Measurements from ENCODE around the gene SORCS2. TPM values are rescaled to one million over a fixed set of nuclear protein-coding genes. Genes with fewer than 3 reads are reported as not detected.

The SORCS2 gene
- total RNA-seq, 4 donors from 2014 or later, result 2.0 to 7.4 (median 3.6) TPM

- ATAC-seq, result no peak
- no peak for TF ChIP-seq CTCF (IDR thresholded peaks at IDR 0.05)
- no peak for TF ChIP-seq EP300 (IDR thresholded peaks at IDR 0.05)
- no peak for TF ChIP-seq POLR2AphosphoS5 (IDR thresholded peaks at IDR 0.05)
- no peak for TF ChIP-seq POLR2A (IDR thresholded peaks at IDR 0.05)
- WGBS, 2 donors (ENCODE audit: low coverage in 1 of 2), result 73 to 86% methylated on average over 3 to 10 of the region's 12 CpGs
These were observed 48.0 kb downstream of the SORCS2 start for GRCh38 chr4:7240306-7240705.

DNA sequence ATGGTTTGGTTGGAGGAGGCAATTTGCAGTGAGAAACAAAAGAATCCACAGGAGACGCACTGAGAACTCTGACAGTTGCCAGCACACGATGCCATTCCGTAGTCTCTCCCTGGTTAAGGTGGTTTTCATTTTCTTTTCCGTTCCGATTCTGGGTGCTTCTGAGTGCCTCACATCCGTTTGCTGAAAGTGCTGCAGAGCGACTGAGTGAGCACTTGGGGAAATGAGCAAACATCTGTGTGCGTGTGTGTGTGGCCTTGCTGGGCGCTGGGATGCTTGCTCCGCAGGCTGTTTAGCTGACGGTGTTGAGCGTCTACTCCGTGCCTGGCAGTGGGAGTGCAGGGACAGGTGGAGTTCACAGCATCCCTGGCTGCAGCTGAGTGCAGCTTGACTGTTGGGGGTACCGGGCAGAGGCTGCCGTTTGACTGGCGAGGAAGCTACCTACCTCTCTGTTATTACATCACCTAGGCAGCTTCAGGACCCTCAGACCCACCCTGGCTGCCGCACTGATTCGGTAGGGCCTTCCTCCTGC, 49.3 kb downstream of the SORCS2 start:
- 76 to 96% methylated on average over 3 to 12 of the region's 18 CpGs for WGBS, 2 donors (ENCODE audit: low coverage in 1 of 2)
- Histone ChIP-seq H3K9me3 (no peaks in the 10 kb centered on the region), H3K27ac (no peak overlapping the region), H3K4me3 (no peak overlapping the region), H3K27me3 (no peaks in the 10 kb centered on the region), H3K36me3 (no peaks in the 10 kb centered on the region), H3K4me1 (peaks cover 0 to 42% (median 9%) of the 10 kb centered on the region in 3 donors)
- no peak for ATAC-seq
- TF ChIP-seq EP300 (IDR thresholded peaks at IDR 0.05) (no peak), CTCF (IDR thresholded peaks at IDR 0.05) (no peak), POLR2AphosphoS5 (IDR thresholded peaks at IDR 0.05) (no peak), POLR2A (IDR thresholded peaks at IDR 0.05) (no peak)

More at GRCh38 chr4:7240306-7240705, 48.0 kb downstream of the SORCS2 start:
- Histone ChIP-seq H3K4me1 (peaks cover 0 to 54% (median 9%) of the 10 kb centered on the region in 3 donors), H3K4me3 (no peak overlapping the region), H3K9me3 (no peaks in the 10 kb centered on the region), H3K27me3 (no peaks in the 10 kb centered on the region), H3K36me3 (no peaks in the 10 kb centered on the region), H3K27ac (no peak overlapping the region)

- no peak for TF ChIP-seq CTCF (IDR thresholded peaks at IDR 0.05)
- TF ChIP-seq POLR2AphosphoS5 (IDR thresholded peaks at IDR 0.05), result no peak
- TF ChIP-seq EP300 (IDR thresholded peaks at IDR 0.05), result no peak
- TF ChIP-seq POLR2A (IDR thresholded peaks at IDR 0.05), result no peak
These were observed 50.4 kb downstream of the SORCS2 start for GRCh38 chr4:7242766-7243165.

DNA sequence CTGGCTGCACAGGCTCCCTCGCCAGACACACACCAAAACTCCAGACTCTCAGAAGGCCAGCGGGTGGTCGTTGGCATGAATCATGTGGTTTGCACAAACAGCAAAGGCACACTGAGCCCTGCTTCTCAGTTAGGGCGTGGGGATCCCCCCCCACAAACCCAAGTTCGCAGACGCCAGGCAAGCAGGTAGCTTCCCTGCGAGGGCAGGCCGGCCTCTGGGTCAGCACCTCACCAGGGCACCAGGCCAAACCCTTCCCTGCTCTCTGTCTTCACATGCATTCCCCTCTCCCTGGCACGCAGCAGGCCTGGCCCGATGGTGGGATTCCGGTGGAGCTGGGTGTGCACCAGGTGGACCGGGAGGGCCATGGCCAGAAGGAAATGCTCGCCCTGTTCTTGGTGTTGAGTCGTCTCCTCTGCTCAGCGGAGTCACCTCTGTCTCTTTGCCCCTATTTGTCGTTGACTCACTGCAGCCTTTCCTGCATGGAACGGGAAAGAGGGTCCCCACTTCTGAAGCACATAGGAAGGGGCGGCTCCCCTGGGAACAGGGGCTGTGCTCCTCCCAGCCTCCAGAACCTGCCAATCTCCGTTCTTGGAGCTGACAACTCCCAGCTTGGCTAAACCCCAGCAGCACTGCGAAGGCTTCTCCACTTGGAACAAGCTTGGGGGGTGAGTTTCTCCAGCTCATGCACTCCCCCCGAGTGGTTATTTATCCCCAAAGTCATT, 51.4 kb downstream of the SORCS2 start:
- H3K36me3 ChIP-seq, result no peaks in the 10 kb centered on the region
- H3K27ac ChIP-seq, result no peak overlapping the region
- ATAC-seq, result no peak
- no peak overlapping the region for H3K4me3 ChIP-seq
- WGBS, 2 donors (ENCODE audit: low coverage in 1 of 2), result 51 to 75% methylated on average over 5 to 10 of the region's 21 CpGs
- peaks cover 0 to 2% (median 0%) of the 10 kb centered on the region in 3 donors for H3K9me3 ChIP-seq
- no peak for TF ChIP-seq POLR2A (IDR thresholded peaks at IDR 0.05)
- TF ChIP-seq CTCF (IDR thresholded peaks at IDR 0.05), result no peak
- no peak for TF ChIP-seq EP300 (IDR thresholded peaks at IDR 0.05)
- TF ChIP-seq POLR2AphosphoS5 (IDR thresholded peaks at IDR 0.05), result no peak
- peaks cover 0 to 22% (median 0%) of the 10 kb centered on the region in 3 donors for H3K4me1 ChIP-seq
- no peaks in the 10 kb centered on the region for H3K27me3 ChIP-seq

More at GRCh38 chr4:7242766-7243165, 50.4 kb downstream of the SORCS2 start:
- no peak for ATAC-seq
- 100% methylated on average over 1 of the region's 13 CpGs; no CpG with 5 or more reads in 1 of the 2 donors for WGBS, 2 donors (ENCODE audit: low coverage in 1 of 2)
- no peak overlapping the region for H3K4me3 ChIP-seq
- no peaks in the 10 kb centered on the region for H3K9me3 ChIP-seq
- no peaks in the 10 kb centered on the region for H3K36me3 ChIP-seq
- H3K4me1 ChIP-seq, result peaks cover 0 to 31% (median 0%) of the 10 kb centered on the region in 3 donors
- H3K27ac ChIP-seq, result no peak overlapping the region
- H3K27me3 ChIP-seq, result no peaks in the 10 kb centered on the region

- Histone ChIP-seq H3K9me3 (peaks cover 0 to 7% (median 0%) of the 10 kb centered on the region in 3 donors), H3K4me3 (no peak overlapping the region), H3K36me3 (no peaks in the 10 kb centered on the region), H3K4me1 (peaks cover 0 to 23% (median 0%) of the 10 kb centered on the region in 3 donors), H3K27ac (no peak overlapping the region), H3K27me3 (no peaks in the 10 kb centered on the region)
- no peak for ATAC-seq
- TF ChIP-seq POLR2A (IDR thresholded peaks at IDR 0.05), result no peak
- WGBS, 2 donors (ENCODE audit: low coverage in 1 of 2), result 40% methylated on average over 1 of the region's 16 CpGs; no CpG with 5 or more reads in 1 of the 2 donors
These were observed 52.0 kb downstream of the SORCS2 start for GRCh38 chr4:7244331-7244665.
